Breast epithelium (tissue), 4 donors: ENCODE measurements around the gene MEF2D. TPM values are rescaled to one million over a fixed set of nuclear protein-coding genes. Genes with fewer than 3 reads are reported as not detected.

Source experiments
- DNase-seq, 2 donors: peaks; one replicate each; pipeline ENCODE4 v3.0.0-alpha.2; 2019; ENCODE audit warnings: low spot score in 2 of 2
- H3K27ac ChIP-seq, 2 donors: fragments of 200-600 bp; sonication (generic) in 1 of 2; one replicate each; pipeline ENCODE4 v1.5.1; 2016 to 2019; ENCODE audit warnings: mild to moderate bottlenecking in 1 of 2
- H3K27me3 ChIP-seq, 2 donors: fragments of 200-600 bp; sonication (generic) in 1 of 2; one replicate each; pipeline versions ENCODE4 v1.5.1 to v1.6.0; 2017 to 2019; ENCODE audit warnings: control low read depth in 1 of 2, mild to moderate bottlenecking in 1 of 2
- H3K36me3 ChIP-seq: fragments of 200-600 bp; one replicate; pipeline ENCODE4 v1.5.1; 2019
- H3K4me1 ChIP-seq, 2 donors: fragments of 200-600 bp; sonication (generic); one replicate each; pipeline ENCODE4 v1.5.1; 2016 to 2019; ENCODE audit warnings: control low read depth in 1 of 2
- H3K4me3 ChIP-seq, 3 donors: fragments of 200-600 bp; sonication (generic); 1 replicate in 2 of 3; 2 replicates in 1 of 3; pipeline ENCODE4 v1.5.1; 2016 to 2019; ENCODE audit warnings: mild to moderate bottlenecking in 3 of 3, moderate library complexity in 2 of 3
- H3K9me3 ChIP-seq, 2 donors: fragments of 200-600 bp; sonication (generic) in 1 of 2; one replicate each; pipeline ENCODE4 v1.5.1; 2016 to 2019; ENCODE audit warnings: control low read depth in 1 of 2
- POLR2A ChIP-seq: fragments of 450-650 bp; IDR thresholded peaks from one replicate; pipeline ENCODE4 v1.6.1; 2016; ENCODE audit warnings: antibody characterized with exemption, mild to moderate bottlenecking, moderate library complexity
- POLR2AphosphoS5 ChIP-seq, 3 donors: sonication (generic); formaldehyde crosslinking; IDR thresholded peaks; one replicate each; pipeline ENCODE4 v1.6.1; 2017; ENCODE audit warnings: antibody characterized with exemption in 3 of 3
- intact Hi-C: fragments of 100-400 bp; cut with DNase I; formaldehyde crosslinking; loops from one replicate; pipeline ENCODE4 v1.15.1; 2023; ENCODE audit warnings: low total_unique reads
- total RNA-seq, 3 donors: library from RNA; depleted of rRNA; stranded (reverse); fragments of >200 nt; gene quantifications; one replicate each; pipeline ENCODE4 v1.1.0, GENCODE V29; 2016
- TF ChIP-seq, protein P1 (sequence below), 3 donors: fragments of 450-650 bp; IDR thresholded peaks; one replicate each; pipeline ENCODE4 v1.5.1; 2016 to 2017; ENCODE audit warnings: antibody characterized with exemption in 3 of 3, mild to moderate bottlenecking in 3 of 3, moderate library complexity in 3 of 3

Gene MEF2D
- total RNA-seq, 3 donors from 2014 or later = 25.8 to 34.9 (median 32.1) TPM

DNA sequence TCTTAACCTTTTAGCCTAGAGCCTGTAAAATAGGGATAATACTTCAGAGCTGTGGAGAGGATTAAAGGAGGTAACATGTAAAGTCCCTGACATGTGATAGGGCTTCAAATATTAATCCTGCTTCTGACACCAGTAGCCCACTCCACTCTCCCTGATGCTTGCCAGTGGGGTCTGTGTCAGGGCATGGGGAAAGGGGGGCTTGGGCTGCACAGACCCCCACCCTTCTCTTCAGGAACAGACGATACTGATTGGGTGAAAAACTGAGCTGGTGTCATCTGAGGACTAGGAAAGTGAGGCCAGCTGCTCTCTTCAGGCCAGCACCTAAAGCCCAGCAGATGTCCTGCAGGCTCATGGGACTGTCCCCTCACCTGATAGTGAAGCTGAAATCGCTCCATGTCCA lies 27.0 kb upstream of the MEF2D start:
- DNase-seq = no peak
- Histone ChIP-seq H3K9me3 (no peaks in the 10 kb centered on the region), H3K4me1 (no peaks in the 10 kb centered on the region), H3K36me3 (no peaks in the 10 kb centered on the region), H3K27ac (no peak overlapping the region), H3K4me3 (no peak overlapping the region), H3K27me3 (no peaks in the 10 kb centered on the region)
- intact Hi-C loops = no loop called here
- TF ChIP-seq POLR2A = no peak
- TF ChIP-seq, protein P1, sequence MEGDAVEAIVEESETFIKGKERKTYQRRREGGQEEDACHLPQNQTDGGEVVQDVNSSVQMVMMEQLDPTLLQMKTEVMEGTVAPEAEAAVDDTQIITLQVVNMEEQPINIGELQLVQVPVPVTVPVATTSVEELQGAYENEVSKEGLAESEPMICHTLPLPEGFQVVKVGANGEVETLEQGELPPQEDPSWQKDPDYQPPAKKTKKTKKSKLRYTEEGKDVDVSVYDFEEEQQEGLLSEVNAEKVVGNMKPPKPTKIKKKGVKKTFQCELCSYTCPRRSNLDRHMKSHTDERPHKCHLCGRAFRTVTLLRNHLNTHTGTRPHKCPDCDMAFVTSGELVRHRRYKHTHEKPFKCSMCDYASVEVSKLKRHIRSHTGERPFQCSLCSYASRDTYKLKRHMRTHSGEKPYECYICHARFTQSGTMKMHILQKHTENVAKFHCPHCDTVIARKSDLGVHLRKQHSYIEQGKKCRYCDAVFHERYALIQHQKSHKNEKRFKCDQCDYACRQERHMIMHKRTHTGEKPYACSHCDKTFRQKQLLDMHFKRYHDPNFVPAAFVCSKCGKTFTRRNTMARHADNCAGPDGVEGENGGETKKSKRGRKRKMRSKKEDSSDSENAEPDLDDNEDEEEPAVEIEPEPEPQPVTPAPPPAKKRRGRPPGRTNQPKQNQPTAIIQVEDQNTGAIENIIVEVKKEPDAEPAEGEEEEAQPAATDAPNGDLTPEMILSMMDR (IDR thresholded peaks at IDR 0.05) = no peak
- no peak for TF ChIP-seq POLR2AphosphoS5 (IDR thresholded peaks at IDR 0.05)

- no peak for DNase-seq
- Histone ChIP-seq H3K9me3 (no peaks in the 10 kb centered on the region), H3K27me3 (no peaks in the 10 kb centered on the region), H3K36me3 (no peaks in the 10 kb centered on the region), H3K4me1 (no peaks in the 10 kb centered on the region), H3K4me3 (no peak overlapping the region), H3K27ac (no peak overlapping the region)
- no peak for TF ChIP-seq POLR2A
- no peak for TF ChIP-seq POLR2AphosphoS5 (IDR thresholded peaks at IDR 0.05)
- TF ChIP-seq, protein P1 (IDR thresholded peaks at IDR 0.05) = no peak
- intact Hi-C loops = no loop called here
Observed at GRCh38 chr1:156525856-156526489, 25.4 kb upstream of the MEF2D start.

DNA sequence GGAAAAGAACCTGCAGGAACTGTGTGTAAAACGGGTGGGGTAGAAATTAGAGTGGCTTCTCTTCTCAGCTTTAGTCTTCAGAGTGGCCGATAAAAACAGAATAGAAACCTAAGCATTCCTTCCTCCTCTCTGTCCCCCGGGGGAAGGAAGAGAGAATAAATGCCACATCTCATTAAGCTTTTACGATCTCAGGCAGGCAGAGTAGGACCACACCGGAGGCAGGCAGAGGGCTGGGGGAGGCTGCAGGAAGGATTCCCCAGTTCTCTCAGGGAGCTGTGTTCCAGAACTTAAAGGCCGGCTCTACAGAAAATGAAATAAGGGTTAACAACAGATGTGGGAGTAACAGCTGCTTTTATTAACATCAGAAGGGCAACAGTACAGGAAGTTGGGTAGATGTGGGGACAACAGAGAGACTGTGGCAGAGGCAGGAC lies 24.5 kb upstream of the MEF2D start:
- Histone ChIP-seq H3K27me3 (no peaks in the 10 kb centered on the region), H3K27ac (no peak overlapping the region), H3K9me3 (no peaks in the 10 kb centered on the region), H3K36me3 (no peaks in the 10 kb centered on the region), H3K4me3 (no peak overlapping the region), H3K4me1 (no peaks in the 10 kb centered on the region)
- no peak for TF ChIP-seq POLR2A
- no peak for TF ChIP-seq POLR2AphosphoS5 (IDR thresholded peaks at IDR 0.05)
- TF ChIP-seq, protein P1 (IDR thresholded peaks at IDR 0.05) = no peak
- intact Hi-C loops = no loop called here
- DNase-seq = no peak

GRCh38 chr1:156524481-156524869 lies 23.9 kb upstream of the MEF2D start:
- intact Hi-C loops = no loop called here
- Histone ChIP-seq H3K9me3 (no peaks in the 10 kb centered on the region), H3K27ac (no peak overlapping the region), H3K4me1 (no peaks in the 10 kb centered on the region), H3K36me3 (no peaks in the 10 kb centered on the region), H3K4me3 (no peak overlapping the region), H3K27me3 (no peaks in the 10 kb centered on the region)
- no peak for DNase-seq
- TF ChIP-seq, protein P1 (IDR thresholded peaks at IDR 0.05) = no peak
- TF ChIP-seq POLR2A (no peak), POLR2AphosphoS5 (IDR thresholded peaks at IDR 0.05) (no peak)

DNA sequence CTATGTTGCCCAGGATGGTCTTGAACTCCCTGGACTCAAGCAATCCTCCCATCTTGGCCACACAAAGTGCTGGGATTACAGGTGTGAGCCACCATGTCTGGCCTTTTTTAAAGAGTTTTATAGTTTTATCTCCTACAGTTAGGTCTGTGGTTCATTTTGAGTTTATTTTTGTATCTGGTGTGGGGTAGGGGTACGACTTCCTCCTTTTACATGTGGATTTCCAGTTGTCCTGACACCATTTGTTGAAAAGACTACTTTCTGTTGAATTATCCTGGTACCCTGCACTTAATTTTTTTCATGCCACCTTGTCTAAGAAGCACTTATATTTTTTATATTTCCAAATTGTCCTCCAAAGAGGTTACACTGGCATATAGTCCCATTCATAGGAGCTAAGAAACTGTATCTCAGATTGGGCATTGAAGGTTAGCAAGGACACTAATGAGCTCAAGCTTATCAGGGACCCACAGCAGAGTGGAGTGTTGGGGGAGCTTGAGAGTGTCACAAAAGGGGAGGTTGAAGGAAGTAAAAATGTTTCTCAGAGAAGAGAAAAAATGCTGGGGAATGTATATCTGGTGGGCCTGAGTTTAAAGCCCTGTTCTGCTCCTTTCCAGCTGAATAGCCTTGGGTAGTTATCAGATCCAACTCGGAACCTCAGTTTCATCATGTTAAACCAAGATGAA lies 23.4 kb upstream of the MEF2D start:
- Histone ChIP-seq H3K27me3 (no peaks in the 10 kb centered on the region), H3K27ac (no peak overlapping the region), H3K4me1 (no peaks in the 10 kb centered on the region), H3K4me3 (no peak overlapping the region), H3K36me3 (no peaks in the 10 kb centered on the region), H3K9me3 (no peaks in the 10 kb centered on the region)
- TF ChIP-seq, protein P1 (IDR thresholded peaks at IDR 0.05) = no peak
- TF ChIP-seq POLR2AphosphoS5 (IDR thresholded peaks at IDR 0.05) (no peak), POLR2A (no peak)
- intact Hi-C loops = no loop called here
- DNase-seq = no peak
